ENCODE results near the gene SLFNL1.

SLFNL1 gene

GRCh38 chr1:40976952-40977690, 44.4 kb downstream of the SLFNL1 start:
- no peak overlapping the region for H3K4me3 ChIP-seq (ENCODE audit: low read depth, low read length)
- TF ChIP-seq CTCF (IDR thresholded peaks at IDR 0.05; ENCODE audit: low read depth, low read length), result no peak
- in situ Hi-C loops (cut with HindIII; ENCODE audit: low sequenced_read_pairs), result no loop called here
- peak; percentile 68 for DNase-seq (ENCODE audit: low read depth, low spot score)

GRCh38 chr1:40974945-40975344, 46.6 kb downstream of the SLFNL1 start:
- no peak for DNase-seq (ENCODE audit: low read depth, low spot score)
- in situ Hi-C loops (cut with HindIII; ENCODE audit: low sequenced_read_pairs), result no loop called here
- TF ChIP-seq CTCF (IDR thresholded peaks at IDR 0.05; ENCODE audit: low read depth, low read length), result no peak
- H3K4me3 ChIP-seq (ENCODE audit: low read depth, low read length), result no peak overlapping the region

- TF ChIP-seq CTCF (IDR thresholded peaks at IDR 0.05; ENCODE audit: low read depth, low read length), result no peak
- no peak for DNase-seq (ENCODE audit: low read depth, low spot score)
- in situ Hi-C loops (cut with HindIII; ENCODE audit: low sequenced_read_pairs), result no loop called here
- no peak overlapping the region for H3K4me3 ChIP-seq (ENCODE audit: low read depth, low read length)
Measured at GRCh38 chr1:40973912-40974311, 47.6 kb downstream of the SLFNL1 start.

GRCh38 chr1:40971966-40972365, 49.6 kb downstream of the SLFNL1 start:
- no peak overlapping the region for H3K4me3 ChIP-seq (ENCODE audit: low read depth, low read length)
- no peak for TF ChIP-seq CTCF (IDR thresholded peaks at IDR 0.05; ENCODE audit: low read depth, low read length)
- DNase-seq (ENCODE audit: low read depth, low spot score), result no peak
- in situ Hi-C loops (cut with HindIII; ENCODE audit: low sequenced_read_pairs), result no loop called here

GRCh38 chr1:40969445-40969844, 52.1 kb downstream of the SLFNL1 start:
- DNase-seq (ENCODE audit: low read depth, low spot score), result no peak
- no peak for TF ChIP-seq CTCF (IDR thresholded peaks at IDR 0.05; ENCODE audit: low read depth, low read length)
- in situ Hi-C loops (cut with HindIII; ENCODE audit: low sequenced_read_pairs), result no loop called here
- H3K4me3 ChIP-seq (ENCODE audit: low read depth, low read length), result no peak overlapping the region

- no peak for TF ChIP-seq CTCF (IDR thresholded peaks at IDR 0.05; ENCODE audit: low read depth, low read length)
- in situ Hi-C loops (cut with HindIII; ENCODE audit: low sequenced_read_pairs), result no loop called here
- H3K4me3 ChIP-seq (ENCODE audit: low read depth, low read length), result no peak overlapping the region
- DNase-seq (ENCODE audit: low read depth, low spot score), result no peak
Measured at GRCh38 chr1:40966417-40966816, 55.1 kb downstream of the SLFNL1 start.

All from astrocyte of the spinal cord (primary cell).